OCI-LY3 (cell line): ENCODE results near the gene RASL10A.

Experiments
- CTCF ChIP-seq: fragments of 200-600, 300-600 bp; sonication (generic); IDR thresholded peaks from 2 replicates; pipeline ENCODE4 v1.5.1; 2014; ENCODE audit warnings: antibody characterized with exemption, low read length, low read depth
- EZH2phosphoT487 ChIP-seq: fragments of 200-600 bp; shearing (Covaris generic); IDR thresholded peaks from 2 replicates; pipeline ENCODE4 v1.6.1; 2018; ENCODE audit warnings: antibody characterized with exemption, mixed run types, low read depth

GRCh38 chr22:29267858-29268510, 47.5 kb downstream of the RASL10A start, which contains the start of the genes EWSR1 and RHBDD3:
- TF ChIP-seq CTCF = no peak
- no peak for TF ChIP-seq EZH2phosphoT487
